WI38 (cell line): ENCODE data around the gene NFKB1.

ENCODE experiments used
- H3K4me3 ChIP-seq: 2 replicates; pipeline ENCODE4 v1.5.1; 2011; ENCODE audit warnings: low read depth, mild to moderate bottlenecking, control low read depth, low read length
- CTCF ChIP-seq: IDR thresholded peaks from 2 replicates; pipeline ENCODE4 v1.5.1; 2012; ENCODE audit warnings: low read depth, mild to moderate bottlenecking, control low read depth, low read length

The NFKB1 gene

GRCh38 chr4:102524691-102525090 is 23.5 kb downstream of the NFKB1 start:
- no peak overlapping the region for H3K4me3 ChIP-seq
- TF ChIP-seq CTCF = no peak

- TF ChIP-seq CTCF = no peak
- no peak overlapping the region for H3K4me3 ChIP-seq
Measured at GRCh38 chr4:102525097-102525496, 23.9 kb downstream of the NFKB1 start.

GRCh38 chr4:102525504-102525903 is 24.3 kb downstream of the NFKB1 start:
- no peak for TF ChIP-seq CTCF
- H3K4me3 ChIP-seq = no peak overlapping the region

- no peak overlapping the region for H3K4me3 ChIP-seq
- no peak for TF ChIP-seq CTCF
Measured at GRCh38 chr4:102526532-102526931, 25.4 kb downstream of the NFKB1 start.

- H3K4me3 ChIP-seq = no peak overlapping the region
- no peak for TF ChIP-seq CTCF
Measured at GRCh38 chr4:102527695-102528283, 26.6 kb downstream of the NFKB1 start.

- H3K4me3 ChIP-seq = no peak overlapping the region
- TF ChIP-seq CTCF = no peak
Measured at GRCh38 chr4:102529977-102530376, 28.8 kb downstream of the NFKB1 start.

GRCh38 chr4:102530986-102531385 is 29.8 kb downstream of the NFKB1 start:
- no peak for TF ChIP-seq CTCF

More at GRCh38 chr4:102530986-102531385, 29.8 kb downstream of the NFKB1 start:
- no peak overlapping the region for H3K4me3 ChIP-seq
